NCI-H526 (cell line): ENCODE measurements around the gene SMIM41.
"Not testable (repeated sequence)": the region's sequence is repeated elsewhere in the genome, so short reads cannot be mapped to it uniquely, and the experiment has no call there.

Experiments
- DNase-seq, 2 experiments: peaks; one replicate each; lab custom pipeline; 2025; lab: John Stamatoyannopoulos, UW

Gene SMIM41

DNA sequence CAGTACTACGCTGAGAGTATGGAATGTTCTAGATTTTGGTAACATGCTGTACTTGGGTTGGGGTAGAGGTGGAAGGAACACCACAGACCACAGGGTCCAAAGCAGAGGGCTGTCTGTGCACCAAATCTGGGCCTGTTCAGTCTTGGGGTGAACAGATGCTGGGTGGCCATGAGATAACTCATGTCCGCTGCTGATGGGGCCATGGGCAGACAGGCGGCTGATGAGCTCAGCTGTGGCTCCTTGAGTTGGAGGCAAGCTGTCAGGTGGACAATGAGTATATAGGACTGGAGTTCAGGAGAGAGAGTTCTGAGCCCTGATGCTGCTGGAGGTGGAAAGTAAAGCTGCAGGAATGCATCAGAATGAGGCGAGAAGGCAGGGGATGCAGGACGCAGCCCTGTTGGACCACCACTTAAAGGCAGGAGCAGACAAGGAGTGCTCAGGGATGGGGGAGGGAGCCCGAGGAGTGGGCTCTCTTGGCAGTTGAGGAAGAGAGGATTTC, 6.2 kb downstream of the SMIM41 start:
- DNase-seq, result no peak

DNA sequence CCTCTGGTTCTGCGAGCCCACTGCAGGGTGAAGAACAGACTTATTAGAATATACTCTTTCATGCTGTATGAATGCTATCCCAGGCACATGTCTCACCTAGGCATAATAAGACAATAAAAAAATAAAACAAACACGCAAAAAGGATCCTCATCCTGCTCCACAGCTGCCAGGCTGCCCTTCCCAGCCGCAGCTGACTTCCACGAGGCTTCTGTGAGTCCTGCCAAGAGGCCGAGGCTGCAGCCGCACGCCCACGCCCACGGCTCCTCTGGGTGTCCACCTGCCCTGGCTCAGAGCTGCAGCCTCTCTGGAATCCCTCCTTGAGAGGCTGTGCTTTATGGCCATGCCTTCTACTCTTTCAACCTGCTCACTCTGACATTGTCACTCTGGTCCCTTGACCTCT, 6.9 kb downstream of the SMIM41 start:
- DNase-seq, result no peak

DNA sequence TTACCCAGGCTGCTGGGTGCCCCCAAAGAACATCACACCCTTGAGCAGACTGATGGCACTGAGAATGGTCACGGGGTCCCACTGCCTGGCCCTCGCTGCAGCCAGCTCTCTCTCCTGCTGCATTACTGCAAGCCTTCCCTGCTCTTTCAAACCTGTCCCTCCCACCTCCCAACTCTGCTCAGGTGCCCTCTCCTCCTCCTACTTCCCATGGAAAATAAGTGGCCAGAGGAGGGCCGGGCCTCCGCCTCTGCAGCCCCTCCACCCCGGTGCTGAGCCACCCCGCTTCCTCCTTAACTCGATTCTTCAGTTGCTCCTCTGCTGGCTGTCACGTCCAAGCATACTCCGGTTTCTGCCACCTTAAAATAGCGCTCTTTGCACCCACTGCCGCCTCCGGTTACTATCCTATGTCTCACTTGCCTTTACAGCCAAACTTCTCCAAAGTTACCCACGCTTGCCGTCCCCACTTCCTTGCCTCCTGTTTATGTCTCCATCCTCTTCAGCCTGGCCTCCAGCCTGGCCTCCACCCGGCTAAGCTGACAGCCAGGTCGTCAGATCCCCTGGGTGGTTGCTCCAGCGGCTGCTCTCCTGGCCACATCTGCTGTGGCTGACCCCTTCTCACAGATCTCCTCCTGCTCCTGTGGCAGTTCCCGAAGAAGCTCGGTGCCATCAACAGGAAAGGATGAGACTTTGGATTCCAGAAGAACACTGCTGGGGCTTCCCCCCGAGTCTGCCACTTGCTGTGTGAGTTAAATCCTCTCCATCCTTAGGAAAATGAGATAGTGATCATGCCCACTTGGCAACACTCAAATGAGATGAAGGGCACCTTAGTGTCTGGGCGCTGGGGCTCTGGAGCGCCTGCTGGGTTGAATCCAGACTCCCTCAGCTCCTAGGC, 7.7 kb downstream of the SMIM41 start:
- DNase-seq, result no peak

DNA sequence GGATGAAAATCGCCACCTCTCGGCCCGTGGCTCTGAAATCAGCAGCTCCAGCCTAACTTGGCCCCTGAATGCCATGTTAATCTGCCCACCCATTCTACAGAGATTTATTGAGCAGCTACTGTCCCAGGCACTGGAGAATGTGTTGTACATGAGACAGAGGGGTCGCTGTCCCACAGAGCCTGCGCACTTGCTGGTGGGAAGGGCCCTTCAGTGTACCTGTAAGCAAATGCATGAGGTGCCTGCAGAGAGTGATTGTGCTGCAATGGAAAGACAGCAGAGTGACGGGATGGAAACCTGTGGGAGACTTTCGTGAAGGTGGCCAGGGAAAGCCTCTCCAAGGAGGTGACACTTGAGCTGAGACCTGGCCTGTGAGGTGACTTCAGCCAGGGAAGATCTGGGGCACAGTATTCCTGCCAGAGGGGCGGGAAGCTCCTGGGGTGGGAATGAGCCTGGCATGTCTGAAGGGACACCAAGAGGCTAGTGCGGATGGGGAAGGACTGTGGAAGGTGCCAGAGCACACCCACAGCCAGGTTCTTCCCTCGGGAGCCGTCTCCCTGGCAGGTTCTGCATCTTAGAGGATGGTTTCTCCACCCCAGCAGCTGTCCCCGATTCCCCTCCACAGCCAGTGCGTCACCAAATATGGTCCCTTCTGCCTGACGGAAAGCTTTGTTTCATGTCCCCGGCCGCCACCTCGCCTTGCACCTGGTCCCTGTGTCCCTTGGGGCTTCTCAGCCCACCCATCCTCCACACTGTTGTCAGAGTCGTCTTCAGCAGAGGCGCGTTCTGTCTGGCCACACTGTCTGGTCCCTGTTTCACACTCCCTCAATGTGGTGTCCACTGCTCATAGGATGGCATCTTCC, 8.7 kb downstream of the SMIM41 start:
- DNase-seq, result no peak

DNA sequence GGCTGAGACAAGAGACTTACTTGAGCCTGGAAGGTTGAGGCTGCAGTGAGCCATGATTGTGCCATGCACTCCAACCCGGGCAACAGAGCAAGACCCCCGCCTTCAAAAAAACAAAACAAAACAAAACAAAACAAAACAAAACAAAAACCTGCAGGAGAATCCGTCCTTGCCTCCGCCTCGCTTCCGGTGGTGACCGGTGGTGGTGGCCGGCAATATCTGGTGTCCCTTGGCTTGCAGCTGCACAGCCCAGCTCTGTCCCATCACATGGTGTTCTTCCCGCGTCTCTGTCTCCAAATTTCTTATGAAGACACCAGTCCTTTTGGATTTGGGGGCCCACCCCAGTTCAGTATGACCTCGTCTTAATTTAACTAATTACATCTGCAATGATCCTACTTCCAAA, 10.0 kb downstream of the SMIM41 start:
- DNase-seq, result no peak

DNA sequence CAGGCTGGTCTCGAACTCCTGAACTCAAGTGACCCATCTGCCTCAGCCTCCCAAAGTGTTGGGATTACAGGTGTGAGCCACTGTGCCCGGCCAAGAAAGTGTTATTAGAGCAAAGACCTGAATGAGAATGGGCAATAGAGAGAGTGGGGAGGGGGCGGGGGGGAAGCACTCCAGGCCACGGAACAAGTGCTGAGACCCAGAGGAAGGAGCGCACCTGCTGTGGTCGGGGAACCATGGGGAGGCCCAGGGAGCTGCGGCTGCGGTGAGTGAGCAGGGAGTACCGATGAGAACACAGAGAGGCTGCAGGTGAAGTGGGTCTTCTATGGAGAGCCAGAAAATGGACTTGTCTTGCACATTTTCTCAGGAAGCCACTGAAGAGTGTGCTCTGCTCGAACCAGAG, 10.8 kb downstream of the SMIM41 start:
- DNase-seq, result no peak

DNA sequence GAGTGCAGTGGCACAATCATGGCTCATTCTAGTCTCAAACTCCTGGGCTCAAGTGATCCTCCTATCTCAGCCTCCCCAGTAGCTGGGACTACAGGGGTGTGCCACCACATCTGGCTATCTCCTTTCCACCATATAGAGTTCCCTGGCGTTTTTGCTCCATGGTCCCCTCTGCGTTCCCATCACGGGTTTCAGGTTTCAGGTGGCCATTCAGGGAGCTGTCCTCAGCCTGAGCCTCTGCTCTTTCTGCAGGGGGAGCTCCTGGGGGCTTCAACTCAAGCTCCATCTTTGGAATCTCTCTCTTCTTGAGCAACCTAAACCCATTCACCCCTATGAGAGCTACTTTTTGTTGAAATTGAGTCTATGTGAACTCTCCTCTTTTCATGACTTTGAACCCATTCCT, 11.6 kb downstream of the SMIM41 start:
- DNase-seq, result no peak

DNA sequence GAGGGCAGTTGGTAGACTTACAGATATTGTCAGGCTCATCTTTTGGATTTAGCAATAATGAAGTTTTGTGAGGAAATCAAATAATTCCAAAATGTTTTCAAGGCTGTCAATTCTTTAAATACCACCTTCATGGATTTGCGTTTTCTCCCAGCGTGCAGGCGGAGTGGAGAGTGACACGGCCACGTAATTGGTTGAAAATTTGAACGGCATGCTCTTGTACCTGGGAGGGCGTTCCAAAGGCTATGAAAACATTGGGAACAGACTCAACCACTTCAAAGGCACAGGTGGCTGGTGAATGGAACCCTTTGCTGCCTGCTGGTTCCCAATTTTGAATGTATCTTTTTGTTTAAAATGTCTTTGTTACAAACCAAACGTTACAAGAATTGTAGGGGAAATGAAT, 12.4 kb downstream of the SMIM41 start:
- no peak for DNase-seq

DNA sequence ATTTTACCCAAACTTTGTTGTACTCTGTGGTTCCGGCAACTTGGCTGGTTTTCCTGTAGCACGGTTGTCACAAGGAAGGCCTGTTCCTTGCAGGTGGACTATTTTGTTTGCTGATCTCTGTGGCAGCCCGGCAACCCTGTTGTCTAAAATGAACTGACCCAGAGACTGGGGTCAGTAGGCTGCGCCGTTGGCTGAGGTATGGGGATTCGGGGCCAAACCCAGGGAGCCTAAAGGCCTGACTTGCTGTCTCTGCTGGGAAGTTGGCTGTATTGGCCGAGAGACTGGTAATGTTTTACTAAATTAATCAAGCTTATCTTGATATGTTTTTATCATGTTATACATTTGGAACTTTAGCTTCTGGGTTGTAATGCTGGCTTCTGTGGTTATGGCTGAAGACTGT, 13.8 kb downstream of the SMIM41 start:
- no peak for DNase-seq

DNA sequence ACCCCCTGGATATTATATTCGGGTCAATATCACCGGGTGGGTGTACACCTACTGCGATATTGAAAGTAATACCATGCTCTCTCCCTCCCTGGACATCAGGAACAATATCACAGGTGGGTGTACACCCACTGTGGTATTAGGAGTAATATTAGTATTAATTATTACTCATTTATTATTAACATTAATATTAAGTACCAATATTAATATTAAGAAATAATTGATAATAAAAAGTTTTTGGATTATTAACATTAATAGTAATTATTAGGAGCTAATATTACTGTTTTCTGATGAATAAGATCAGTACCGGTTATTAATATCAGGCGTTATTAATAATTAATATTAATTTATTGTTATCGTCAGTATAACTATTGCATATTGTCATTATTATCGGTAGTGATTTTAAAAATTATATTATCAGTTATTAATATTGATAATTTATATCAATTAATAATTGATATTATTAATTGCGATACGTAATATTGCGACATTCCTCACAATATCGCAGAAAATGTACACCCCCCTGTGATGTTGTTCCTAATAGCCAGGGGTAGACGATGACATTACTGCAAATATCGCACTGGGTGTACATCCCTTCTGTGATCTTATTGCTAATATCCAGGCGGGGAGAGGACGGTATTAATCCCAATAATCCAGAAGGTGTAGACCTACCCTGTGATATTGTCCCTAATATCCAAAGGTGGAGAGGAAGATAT, 17.0 kb downstream of the SMIM41 start:
- DNase-seq, result no peak

DNA sequence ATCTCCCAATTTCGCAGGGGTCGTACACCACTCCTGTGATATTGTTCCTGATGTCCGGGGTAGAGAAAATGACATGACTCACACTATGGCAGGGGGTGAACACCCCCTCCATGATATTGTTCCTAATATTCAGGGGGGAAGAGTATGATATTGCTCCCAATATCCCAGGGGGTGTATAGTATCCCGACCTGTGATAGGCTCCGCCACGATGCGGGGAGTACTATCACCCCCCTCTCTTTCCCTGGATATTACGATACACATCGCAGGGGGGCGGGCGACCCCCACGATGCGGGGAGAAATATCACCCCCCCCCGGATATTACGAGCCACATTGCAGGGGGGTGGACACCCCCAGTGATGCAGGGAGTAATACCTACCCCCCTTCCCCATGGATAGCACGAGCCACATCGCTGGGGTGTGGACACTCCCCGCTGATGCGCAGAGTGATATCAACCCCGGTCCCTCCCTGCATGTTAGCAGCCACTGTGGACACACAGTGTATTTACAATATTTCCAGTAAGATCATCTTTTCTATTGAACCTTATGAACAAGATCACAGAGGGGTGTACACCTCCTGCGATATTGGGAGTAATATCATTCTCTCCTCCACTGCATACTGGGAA, 17.7 kb downstream of the SMIM41 start:
- DNase-seq, result no peak

DNA sequence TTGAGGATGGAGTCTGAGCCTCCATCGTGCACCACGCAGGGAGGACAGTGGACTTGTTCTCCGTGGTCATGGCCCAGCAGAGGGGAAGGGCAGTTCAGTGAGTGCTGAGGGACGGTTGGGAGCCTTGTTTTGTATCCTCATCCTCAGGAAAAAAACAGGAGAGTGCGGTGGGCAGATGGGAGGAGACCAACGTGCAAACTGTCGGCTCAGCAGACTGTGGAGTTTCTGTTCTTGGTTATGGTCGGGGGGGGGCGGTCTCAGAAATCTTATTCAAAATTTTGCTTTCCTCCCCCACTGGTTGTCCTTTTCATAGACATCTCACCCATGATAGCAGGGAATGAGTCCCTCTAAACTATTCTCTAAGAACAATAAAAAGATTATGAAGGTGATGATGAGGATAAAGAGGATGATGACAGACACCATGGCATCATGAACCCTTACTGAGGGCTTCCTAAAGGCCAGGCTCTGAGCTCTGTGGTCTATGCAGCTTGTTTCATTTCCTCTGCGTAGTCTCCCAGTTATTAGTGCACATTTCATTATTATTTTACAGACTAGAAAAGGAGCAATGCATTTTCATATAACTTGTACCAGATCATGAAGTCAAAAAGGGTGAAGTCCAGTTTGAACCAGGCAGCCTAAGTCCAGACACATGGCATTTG, 25.1 kb downstream of the SMIM41 start:
- not testable (repeated sequence) for DNase-seq

DNA sequence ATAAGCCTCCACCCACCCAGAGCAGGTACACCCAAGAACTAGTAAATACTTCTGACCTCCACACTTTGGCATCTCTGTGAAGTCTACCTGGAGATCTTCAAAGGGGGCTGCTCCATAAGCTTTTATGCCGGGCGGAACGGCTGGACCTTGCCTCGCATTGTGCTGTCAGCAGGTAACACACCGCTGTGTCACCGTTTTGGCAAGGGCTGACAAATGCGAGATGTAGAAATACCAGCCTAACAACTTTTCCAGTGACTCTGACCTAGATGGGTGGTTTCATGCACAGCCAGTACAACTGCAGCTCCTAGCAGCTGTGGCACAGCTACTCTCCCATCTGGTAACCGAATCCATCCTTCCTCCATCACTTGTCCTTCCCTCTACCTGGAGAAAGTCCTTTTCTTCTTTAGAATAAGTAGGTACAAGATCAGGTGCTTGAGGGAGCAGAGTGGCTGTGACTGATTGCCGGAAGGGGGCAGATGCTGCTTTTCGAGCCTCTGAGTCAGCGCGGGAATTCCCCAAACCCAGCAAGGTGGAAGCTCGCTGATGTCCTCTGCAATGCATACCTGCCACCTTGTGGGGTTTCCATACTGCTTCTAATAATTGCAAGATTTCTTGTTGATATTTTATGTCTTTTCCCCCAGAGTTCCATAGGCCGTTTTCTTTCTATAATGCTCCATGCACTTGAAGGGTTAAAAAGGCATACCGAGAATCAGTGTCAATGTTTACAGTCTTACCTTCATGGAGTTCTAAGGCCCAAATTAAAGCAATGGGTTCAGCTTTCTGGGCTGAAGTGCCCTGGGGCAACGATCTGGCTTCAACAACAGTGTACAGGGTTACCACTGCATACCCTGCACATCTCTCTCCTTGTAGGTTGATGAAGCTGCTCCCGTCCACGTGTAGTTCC, 37.0 kb downstream of the SMIM41 start:
- DNase-seq, result peak; percentile 15 to 27

DNA sequence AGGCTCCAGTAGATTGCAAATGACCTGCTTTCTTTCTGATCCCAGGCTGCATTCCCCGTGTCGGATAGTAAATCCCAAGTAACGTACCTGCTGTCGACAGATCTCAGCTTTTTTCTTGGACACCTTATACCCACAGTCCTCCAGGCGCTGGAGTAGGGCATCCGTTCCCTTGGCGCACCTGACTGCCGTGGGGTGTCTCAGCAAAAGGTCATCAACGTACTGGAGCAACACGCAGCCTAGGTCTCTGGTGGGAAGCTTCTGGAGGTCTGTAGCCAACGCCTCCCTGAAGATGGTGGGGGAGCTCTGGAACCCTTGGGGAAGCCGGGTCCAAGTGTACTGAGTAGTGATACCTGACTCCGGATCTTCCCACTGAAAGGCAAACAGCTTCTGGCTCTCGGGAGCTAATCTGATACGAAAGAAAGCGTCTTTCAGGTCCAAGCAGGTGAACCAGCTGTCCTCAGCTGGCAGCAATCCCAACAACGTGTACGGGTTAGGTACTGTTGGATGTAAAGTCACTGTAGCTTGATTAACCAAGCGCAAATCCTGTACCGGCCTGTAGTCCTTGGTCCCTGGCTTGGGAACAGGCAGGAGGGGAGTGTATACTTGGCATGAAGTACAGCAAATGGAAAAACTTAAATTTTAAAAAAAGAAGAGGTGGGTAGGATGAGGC, 38.4 kb downstream of the SMIM41 start:
- not testable (repeated sequence) for DNase-seq

DNA sequence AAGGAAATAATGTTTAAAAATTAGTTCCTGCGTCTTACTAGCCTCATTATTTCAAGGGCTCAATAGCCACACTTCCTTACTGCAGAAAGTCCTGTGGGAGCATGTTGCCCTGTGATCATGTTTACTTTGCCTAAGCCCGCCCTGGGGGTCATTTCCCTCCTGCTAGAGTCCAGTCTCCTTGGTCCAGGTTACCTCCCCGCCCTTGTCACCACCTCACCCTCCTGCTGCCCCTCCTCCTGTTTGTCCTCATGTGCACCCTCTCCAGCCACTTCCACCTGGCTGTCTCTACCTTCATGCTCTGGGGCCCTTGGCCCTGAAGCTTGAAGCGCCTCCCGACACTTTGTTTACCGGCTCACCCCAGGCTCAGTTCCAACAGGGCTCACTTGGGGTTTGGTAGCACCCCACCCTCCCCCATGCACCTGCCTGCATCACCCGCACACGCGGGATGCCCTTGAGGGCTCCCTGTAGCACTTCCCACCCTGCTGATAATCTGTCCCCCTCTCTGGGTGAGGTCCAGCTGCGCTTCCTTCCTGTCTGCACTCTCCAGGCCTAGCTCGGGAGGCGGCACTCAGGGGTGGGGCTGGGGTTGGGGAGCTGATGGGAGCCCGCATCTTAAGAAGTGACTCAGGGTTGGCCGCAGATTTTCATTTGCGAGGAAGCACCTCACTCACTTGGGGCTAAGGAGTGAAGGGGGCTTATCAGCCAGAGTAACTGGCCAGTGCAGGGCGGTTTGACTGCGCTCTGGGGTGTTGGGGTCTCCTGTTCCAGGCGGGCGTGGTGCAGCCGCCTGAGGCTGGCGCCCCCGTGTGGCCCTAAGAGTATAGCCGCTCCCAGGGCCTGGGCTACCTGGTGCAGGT, 40.1 kb downstream of the SMIM41 start:
- DNase-seq, result peak; percentile 9 to 84

DNA sequence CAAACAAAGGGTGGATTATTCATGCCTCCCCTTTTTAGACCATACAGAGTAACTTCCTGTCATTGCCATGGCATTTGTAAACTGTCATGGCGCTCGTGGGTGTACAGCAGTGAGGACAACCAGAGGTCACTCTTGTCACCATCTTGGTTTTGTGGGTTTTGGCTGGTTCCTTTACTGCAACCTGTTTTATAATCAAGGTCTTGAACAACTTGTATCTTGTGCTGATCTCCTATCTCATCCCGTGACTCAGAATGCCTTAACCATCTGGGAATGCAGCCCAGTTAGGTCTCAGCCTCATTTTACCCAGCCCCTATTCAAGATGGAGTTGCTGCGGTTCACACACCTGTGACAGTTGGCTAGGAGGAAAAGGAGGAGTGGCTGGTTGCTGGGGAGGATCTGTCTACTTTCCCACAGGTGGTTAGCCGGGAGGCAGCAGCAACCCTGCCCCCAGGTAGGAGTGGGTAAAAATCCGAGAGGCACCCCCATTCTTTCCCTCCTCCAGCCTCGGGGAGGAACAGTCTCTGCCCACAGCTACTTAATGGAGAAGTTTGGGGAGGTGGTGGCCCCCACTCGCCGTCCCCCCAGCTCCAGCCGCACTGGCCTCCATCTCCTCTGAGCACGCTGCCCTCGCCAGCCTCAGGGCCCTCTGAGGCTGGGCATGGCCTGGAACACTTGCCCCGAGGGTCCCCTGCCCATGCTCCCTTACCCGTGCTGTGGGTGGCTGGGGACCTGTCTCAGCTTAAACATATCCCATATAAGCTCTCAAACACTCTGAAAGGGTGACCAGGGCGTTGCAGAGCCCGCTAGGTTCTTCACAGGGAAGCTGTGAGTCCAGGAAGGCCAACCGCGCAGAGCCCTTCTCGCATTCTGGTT, 41.7 kb downstream of the SMIM41 start:
- peak in 1 of 2 experiments; percentile 53 for DNase-seq

DNA sequence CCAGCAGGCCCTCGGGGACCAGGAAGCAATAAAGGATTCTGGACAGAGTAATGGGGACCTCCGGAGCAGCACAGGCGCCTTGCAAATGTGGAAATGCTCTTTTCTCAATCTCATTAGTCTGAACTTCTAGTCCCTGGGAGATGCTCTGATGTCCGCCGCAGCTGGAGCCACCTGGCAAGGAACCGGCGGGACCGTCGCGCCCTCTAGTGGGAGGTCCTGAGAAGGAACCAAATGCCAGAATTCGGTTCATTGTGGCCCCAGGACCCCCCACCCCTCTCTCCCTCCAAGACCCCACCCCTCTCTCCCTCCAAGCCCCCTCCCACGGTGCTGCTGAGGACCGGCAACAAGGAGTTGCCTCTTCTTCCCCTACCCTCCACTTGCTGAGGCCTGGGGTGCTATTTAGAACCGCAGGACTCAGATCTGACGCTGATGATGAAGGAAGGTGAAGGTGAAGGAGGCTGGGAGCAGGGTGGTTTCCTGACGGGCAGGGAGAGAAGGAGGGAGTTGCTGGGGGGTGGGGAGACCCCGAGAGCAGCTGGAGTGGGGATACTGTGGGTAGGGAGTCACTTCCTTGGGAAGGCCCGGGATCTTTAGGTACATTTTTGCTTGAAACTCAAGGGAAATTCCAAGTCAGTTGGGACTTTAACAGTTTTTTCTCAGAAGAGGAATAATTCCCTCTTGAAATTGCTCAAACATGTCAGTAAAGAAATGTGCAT, 42.5 kb downstream of the SMIM41 start:
- DNase-seq, result peak; percentile 16 to 75
